Tibial nerve (tissue), 4 donors: ENCODE measurements around the gene CCDC91.
"Not testable (repeated sequence)": the region's sequence is repeated elsewhere in the genome, so short reads cannot be mapped to it uniquely, and the experiment has no call there.

Experiments
- EP300 ChIP-seq, 2 donors: sonication (generic); formaldehyde crosslinking; IDR thresholded peaks; one replicate each; pipeline ENCODE4 v1.6.1; 2017; ENCODE audit warnings: antibody characterized with exemption in 2 of 2, mild to moderate bottlenecking in 1 of 2
- POLR2A ChIP-seq, 2 donors: fragments of 450-650 bp; IDR thresholded peaks; one replicate each; pipeline ENCODE4 v1.6.1; 2017; ENCODE audit warnings: antibody characterized with exemption in 2 of 2, mild to moderate bottlenecking in 2 of 2, moderate library complexity in 2 of 2
- TF ChIP-seq, protein P1 (sequence below), 5 experiments: fragments of 200-600 bp in 3 of 5; fragments of 450-650 bp in 2 of 5; sonication (generic) in 3 of 5; IDR thresholded peaks; one replicate each; pipeline ENCODE4 v1.5.1; 2016 to 2019; ENCODE audit warnings: antibody characterized with exemption in 5 of 5, mild to moderate bottlenecking in 3 of 5, moderate library complexity in 2 of 5

GRCh38 chr12:28201136-28201535 is 10.9 kb downstream of the CCDC91 start:
- not testable (repeated sequence) for TF ChIP-seq POLR2A, EP300 (IDR thresholded peaks at IDR 0.05)
- TF ChIP-seq, protein P1, sequence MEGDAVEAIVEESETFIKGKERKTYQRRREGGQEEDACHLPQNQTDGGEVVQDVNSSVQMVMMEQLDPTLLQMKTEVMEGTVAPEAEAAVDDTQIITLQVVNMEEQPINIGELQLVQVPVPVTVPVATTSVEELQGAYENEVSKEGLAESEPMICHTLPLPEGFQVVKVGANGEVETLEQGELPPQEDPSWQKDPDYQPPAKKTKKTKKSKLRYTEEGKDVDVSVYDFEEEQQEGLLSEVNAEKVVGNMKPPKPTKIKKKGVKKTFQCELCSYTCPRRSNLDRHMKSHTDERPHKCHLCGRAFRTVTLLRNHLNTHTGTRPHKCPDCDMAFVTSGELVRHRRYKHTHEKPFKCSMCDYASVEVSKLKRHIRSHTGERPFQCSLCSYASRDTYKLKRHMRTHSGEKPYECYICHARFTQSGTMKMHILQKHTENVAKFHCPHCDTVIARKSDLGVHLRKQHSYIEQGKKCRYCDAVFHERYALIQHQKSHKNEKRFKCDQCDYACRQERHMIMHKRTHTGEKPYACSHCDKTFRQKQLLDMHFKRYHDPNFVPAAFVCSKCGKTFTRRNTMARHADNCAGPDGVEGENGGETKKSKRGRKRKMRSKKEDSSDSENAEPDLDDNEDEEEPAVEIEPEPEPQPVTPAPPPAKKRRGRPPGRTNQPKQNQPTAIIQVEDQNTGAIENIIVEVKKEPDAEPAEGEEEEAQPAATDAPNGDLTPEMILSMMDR (IDR thresholded peaks at IDR 0.05), result not testable (repeated sequence)
